NCI-H2107 (cell line): ENCODE measurements around the gene FAM13A.
"Not testable (repeated sequence)": the region's sequence is repeated elsewhere in the genome, so short reads cannot be mapped to it uniquely, and the experiment has no call there.

Source experiments
- DNase-seq: peaks from one replicate; lab custom pipeline; 2025; lab: John Stamatoyannopoulos, UW

The FAM13A gene

DNA sequence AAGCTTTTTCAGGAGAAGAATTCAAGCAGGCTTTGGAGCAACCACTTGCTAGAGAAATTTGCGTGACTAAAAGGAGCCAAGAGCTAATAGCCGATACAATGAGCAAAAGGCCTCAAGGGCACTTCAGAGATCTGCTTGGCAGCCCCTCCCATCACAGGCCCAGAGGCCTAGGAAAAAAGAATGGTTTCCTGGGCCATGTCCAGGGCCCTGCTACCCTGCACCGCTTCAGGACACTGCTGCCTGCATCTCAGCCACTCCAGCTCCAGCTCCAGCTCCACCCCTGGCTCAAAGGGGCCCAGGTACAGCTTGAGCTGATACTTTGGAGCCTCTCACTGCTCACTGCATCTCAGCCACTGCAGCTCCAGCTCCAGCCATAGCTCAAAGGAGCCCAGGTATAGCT, 98.9 kb downstream of the FAM13A start:
- no peak for DNase-seq

DNA sequence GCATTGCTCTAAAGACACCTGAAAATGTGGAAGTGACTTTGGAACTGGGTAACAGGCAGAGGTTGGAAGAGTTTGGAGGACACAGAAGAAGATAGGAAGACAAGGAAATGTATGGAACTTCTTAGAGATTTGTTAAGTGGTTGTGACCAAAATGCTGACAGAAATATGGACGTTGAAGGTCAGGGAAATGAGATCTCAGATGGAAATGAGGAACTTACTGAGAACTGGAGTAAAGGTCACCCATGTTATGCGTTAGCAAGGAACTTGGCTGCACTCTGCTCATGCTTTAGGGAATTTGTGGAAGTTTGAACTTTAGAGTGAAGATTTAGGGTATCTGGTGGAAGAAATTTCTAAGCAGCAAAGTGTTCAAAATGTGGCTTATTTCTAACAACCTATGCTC, 99.4 kb downstream of the FAM13A start:
- no peak for DNase-seq

DNA sequence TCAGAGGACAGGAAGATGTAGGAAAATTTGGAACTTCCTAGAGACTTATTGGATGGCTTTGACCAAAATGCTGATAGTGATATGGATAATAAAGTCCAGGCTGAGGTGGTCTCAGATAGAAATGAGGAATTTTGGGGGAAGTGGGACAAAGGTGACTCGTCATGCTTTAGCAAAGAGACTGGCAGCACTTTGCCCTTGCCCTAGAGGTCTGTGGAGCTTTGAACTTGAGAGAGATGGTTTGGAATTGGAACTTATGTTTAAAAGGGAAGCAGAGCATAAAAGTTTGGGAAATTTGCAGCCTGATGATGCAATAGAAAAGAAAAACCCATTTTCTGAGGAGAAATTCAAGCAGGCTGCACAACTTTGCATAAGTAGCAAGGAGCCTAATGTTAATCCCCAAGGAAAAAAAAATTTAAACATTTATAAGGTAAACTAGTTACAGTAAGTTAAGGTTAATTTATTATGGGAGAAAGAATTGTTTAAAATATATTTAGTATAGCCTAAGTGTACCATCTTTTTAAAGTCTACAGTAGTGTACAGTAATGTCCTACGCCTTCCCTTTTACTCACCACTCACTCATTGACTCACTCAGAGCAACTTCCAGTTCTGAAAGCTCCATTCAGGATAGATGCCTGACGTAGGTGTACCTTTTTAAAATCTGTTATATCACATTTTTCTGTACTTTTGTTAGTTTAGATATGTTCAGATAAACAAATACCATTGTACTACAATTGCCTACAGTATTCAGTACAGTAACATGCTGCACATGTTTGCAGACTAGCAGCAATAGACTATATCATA, 101.2 kb downstream of the FAM13A start:
- DNase-seq, result no peak

DNA sequence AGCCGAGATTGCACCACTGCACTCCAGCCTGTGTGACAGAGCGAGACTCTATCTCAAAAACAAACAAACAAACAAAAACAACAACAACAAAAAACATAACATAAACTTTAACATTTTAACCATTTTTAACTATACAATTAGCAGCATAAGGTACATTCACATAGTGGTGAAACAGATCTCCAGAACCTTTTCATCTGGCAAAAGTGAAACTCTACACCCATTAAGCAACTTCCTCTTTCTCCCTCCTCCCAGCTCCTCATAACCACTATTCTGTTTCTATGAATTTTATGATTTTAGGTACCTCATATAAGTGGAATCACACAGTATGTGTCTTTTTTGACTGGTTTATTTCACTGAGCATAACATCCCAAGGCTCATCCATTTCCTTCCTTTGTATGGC, 103.6 kb downstream of the FAM13A start:
- no peak for DNase-seq

- no peak for DNase-seq
These were observed 104.9 kb downstream of the FAM13A start for GRCh38 chr4:88952081-88952480.

GRCh38 chr4:88949605-88950004, 107.4 kb downstream of the FAM13A start:
- DNase-seq, result no peak

DNA sequence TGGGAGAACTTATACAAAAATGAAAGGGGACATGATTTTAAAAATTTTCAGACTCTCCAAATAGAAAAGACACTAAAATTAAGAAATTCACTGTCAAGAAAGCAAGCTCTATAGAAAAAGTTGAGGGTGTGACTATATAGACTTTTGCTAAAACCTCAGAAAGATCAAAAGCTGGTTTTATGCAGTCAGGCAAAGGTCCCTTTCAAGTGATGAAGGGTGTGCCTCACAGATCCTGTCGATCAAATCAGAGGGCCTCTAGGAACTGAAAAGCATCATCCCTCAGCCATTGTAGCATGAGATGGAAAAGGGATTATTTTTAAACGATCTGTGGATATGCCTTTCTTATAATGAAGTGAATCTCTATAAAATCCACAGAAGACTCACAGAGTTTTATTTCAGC, 116.5 kb downstream of the FAM13A start:
- DNase-seq, result no peak

DNA sequence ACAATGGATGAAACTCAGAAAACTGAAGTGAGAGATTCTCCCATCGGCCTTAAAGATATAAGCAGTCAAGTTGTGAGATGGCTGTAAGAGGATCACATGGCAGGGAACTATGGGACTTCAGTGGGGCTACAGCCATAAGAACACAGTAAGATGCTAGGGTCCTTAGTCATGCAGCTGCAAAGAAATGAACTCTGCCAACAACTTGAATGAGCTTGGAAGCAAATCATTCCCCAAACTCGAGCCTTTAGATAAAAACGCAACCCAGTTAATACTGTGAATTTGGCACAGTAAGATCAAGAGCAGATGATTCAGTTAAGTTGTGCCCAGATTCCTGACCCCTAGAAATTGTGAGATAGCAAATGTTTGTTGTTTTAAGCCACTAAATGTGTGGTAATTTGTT, 117.3 kb downstream of the FAM13A start:
- no peak for DNase-seq

- DNase-seq, result no peak
These were observed 118.8 kb downstream of the FAM13A start for GRCh38 chr4:88938138-88938537.

DNA sequence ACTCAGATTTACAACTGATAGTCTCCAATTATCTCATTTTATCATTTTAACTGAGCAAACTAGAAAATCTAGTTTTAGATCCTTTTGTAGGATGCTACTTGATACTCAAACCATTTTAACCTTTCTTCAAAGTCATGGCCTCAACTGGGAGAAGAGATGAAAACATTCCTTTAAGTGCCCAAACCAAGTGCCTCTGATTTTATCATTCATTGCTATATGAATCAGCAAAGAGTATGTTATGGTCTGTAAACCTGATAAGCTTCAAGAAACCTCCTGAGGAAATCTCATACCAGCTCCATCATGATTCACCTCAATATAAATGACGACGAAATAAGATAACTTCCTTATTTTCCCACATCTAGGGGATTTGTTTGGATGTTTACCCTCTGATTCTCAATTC, 119.9 kb downstream of the FAM13A start:
- no peak for DNase-seq

GRCh38 chr4:88933414-88934160, 123.4 kb downstream of the FAM13A start:
- DNase-seq, result no peak

DNA sequence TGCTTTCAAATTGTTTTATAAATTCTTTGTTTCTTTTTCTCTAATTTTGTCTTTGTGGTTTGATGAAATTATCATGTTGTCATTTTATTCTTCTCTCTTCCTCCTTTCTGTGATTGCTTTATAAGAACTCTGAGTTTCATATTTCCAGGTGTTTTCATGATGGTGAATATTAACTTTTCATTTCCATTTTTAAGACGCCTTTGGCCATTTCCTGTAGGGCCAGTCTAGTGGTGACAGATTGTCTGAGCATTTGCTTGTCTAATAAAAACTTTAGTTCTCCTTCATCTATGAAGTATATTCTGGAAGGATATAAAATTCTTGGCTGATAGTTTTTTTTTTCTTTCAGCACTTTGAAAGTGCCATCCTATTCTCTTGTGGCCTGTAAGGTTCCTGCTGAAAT, 128.1 kb downstream of the FAM13A start:
- DNase-seq, result no peak

GRCh38 chr4:88927420-88927819, 129.6 kb downstream of the FAM13A start:
- DNase-seq, result no peak

DNA sequence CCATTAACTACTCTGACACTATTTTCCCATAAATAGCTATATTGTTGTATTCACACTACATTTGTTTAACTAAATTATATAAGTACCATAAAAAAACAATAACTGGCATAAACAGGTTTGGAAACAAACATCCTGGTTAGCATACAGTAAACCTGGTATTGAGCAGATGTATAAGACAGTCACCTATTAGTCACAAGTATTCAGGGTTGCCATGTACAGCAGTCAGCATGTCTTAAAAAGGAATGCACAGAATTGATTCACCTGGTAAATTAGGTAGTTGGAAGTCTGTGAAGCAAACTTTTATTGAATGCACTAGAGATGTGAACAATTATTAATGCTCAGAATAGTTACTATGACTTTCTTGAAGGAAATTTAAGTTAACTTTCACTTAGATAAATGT, 137.9 kb downstream of the FAM13A start:
- no peak for DNase-seq

- not testable (repeated sequence) for DNase-seq
These were observed 143.8 kb downstream of the FAM13A start for GRCh38 chr4:88913181-88913580.

- DNase-seq, result no peak
These were observed 145.5 kb downstream of the FAM13A start for GRCh38 chr4:88911246-88912212.

DNA sequence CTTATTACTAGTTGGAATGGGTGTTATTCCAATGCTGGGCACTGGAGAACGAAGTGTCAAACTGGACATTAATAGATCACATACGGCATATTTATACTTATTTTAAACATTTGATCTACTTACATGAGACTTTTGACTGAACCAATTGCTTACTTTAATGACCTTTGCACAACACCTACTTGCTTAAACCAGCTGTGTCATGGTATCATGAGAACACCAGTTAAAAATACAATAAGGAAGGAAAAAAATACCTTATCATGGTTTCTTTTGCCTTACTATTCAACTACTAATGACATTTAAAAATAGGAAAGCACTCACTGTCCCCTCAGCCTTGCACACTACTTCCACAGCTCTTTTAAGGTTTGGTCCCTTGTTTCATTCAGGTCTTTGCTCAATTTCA, 146.9 kb downstream of the FAM13A start:
- no peak for DNase-seq

DNA sequence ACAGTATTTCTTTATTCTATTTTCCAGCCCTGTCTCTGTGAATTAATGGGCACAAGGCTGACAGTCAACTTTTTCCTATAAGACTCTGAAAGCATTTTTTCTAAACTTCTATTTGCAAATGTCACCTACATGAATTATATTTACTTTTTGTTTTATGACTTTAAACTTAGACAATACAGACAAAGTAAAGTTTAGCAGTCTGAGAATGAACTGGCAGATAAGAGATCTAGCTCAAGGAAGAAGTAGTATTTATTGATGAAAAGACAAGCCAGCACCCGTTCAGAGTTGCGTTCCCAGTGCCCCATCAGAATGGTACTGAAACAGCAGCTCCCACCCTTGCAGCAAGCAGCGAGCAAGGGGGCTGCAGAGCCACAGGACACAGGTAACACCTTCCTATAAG, 148.5 kb downstream of the FAM13A start:
- no peak for DNase-seq

- no peak for DNase-seq
These were observed 149.0 kb downstream of the FAM13A start for GRCh38 chr4:88908003-88908402.

- DNase-seq, result no peak
These were observed 149.5 kb downstream of the FAM13A start for GRCh38 chr4:88907478-88907877.

- not testable (repeated sequence) for DNase-seq
These were observed 152.7 kb downstream of the FAM13A start for GRCh38 chr4:88904240-88904639.

GRCh38 chr4:88900432-88900831, 156.6 kb downstream of the FAM13A start:
- DNase-seq, result no peak
